ENCODE results near the gene PIWIL4. TPM values are rescaled to one million over a fixed set of nuclear protein-coding genes. Genes with fewer than 3 reads are reported as not detected.

The PIWIL4 gene
- total RNA-seq, 1 experiment from 2014 or later: 0.15 TPM

DNA sequence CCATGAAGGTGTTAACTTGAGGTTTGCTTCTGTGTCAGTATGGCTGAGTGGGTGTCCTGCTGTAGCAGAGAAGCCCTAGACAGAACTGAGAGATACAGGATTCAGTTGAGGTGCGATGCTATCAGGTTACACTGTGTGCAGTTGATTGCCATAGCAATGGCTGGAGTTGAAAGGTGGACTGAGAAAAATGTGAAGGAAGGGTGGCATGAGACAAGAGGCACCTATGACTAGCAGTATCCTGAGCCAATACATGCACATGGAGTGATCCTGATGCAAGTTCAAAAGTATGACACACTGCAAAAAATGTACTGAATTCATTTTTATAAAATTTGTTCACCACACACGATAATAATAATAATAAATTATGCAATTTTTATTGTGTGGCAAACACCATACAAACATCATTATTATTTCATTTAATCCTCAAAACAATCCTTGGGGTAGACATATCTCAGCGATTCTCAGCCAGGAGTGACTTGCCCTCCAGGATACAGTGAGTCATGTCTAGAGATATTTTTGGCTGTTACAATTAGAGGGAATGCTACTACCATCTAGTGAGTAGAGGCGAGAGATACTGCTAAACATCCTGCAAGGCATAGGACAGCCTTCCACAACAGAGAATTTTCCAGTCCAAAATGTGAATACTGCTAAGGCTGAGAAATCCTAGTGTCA, 3.9 kb upstream of the PIWIL4 start:
- H3K27me3 ChIP-seq (ENCODE audit: low read length): no peaks in the 10 kb centered on the region
- intact Hi-C loops (cut with micrococcal nuclease): loop anchor here (1.0 kb wide), 1 partner anchor 44 kb away; no protein-coding TSS in a partner anchor
- ATAC-seq (peak; percentile 99), DNase-seq (peak; percentile 76)
- no peak overlapping the region for H3K9ac ChIP-seq (ENCODE audit: low read length)
- ChIA-PET CTCF (no interaction called here), POLR2A (ENCODE audit: unreplicated experiment) (no interaction called here)
- H3K79me2 ChIP-seq (ENCODE audit: low read length): no peaks in the 10 kb centered on the region
- H3K36me3 ChIP-seq (ENCODE audit: low read depth, low read length): no peaks in the 10 kb centered on the region
- no peak overlapping the region for H3K4me2 ChIP-seq (ENCODE audit: low read length)
- no TSS peak for BruUV-seq (replicated peaks)
- no peak overlapping the region for H2AFZ ChIP-seq (ENCODE audit: low read length)
- H3K4me3 ChIP-seq (ENCODE audit: low read length): no peak overlapping the region
- no peaks in the 10 kb centered on the region for H3K9me2 ChIP-seq (replicated peaks; ENCODE audit: low read length)
- no peaks in the 10 kb centered on the region for H4K20me1 ChIP-seq (ENCODE audit: low read length)
- H3K9me3 ChIP-seq (ENCODE audit: low read length): no peaks in the 10 kb centered on the region
- H3K27ac ChIP-seq (ENCODE audit: low read length): no peak overlapping the region
- H3K4me1 ChIP-seq (ENCODE audit: insufficient read depth, low read length): peaks cover 13% of the 10 kb centered on the region
- TF ChIP-seq EZH2phosphoT487 (IDR thresholded peaks at IDR 0.05; ENCODE audit: borderline replicate concordance, low read length): no peak
- TF ChIP-seq, protein P1, sequence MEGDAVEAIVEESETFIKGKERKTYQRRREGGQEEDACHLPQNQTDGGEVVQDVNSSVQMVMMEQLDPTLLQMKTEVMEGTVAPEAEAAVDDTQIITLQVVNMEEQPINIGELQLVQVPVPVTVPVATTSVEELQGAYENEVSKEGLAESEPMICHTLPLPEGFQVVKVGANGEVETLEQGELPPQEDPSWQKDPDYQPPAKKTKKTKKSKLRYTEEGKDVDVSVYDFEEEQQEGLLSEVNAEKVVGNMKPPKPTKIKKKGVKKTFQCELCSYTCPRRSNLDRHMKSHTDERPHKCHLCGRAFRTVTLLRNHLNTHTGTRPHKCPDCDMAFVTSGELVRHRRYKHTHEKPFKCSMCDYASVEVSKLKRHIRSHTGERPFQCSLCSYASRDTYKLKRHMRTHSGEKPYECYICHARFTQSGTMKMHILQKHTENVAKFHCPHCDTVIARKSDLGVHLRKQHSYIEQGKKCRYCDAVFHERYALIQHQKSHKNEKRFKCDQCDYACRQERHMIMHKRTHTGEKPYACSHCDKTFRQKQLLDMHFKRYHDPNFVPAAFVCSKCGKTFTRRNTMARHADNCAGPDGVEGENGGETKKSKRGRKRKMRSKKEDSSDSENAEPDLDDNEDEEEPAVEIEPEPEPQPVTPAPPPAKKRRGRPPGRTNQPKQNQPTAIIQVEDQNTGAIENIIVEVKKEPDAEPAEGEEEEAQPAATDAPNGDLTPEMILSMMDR (conservative IDR thresholded peaks at IDR 0.05; ENCODE audit: low read depth, low read length): peak; percentile 76
- H3F3A ChIP-seq (ENCODE audit: low read length, unreplicated experiment): no peaks in the 10 kb centered on the region

DNA sequence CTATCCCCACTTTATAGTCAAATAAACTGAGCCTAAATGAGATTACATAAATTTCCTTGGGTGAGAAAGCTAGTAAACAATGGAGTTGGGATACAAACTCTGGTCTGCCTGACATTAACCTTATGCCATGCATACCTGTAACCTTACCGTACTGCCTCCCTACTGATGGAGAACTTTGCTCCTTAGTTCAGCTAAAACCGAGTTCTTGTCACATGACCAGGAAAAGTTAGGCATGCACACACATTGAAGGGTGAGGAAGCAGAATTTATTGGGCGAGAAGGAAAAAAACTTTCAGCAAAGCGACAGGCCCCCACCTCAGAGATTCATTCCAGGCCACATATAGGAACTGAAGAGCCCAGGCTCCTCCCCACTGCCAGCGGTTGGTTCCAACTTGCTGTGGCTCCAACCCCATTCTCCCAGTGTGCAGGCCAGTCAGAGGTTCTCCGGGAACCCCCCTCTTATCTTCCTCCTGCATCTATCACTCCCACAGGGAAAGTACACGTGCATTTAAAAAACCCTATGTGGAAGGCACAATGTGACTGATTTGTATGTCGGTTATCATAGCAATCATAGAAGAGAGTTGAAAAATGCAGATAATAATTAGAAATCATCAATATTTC, 3.2 kb upstream of the PIWIL4 start:
- no peaks in the 10 kb centered on the region for H3K36me3 ChIP-seq (ENCODE audit: low read depth, low read length)
- no peak for DNase-seq
- ChIA-PET CTCF (no interaction called here), POLR2A (ENCODE audit: unreplicated experiment) (no interaction called here)
- H3K4me3 ChIP-seq (ENCODE audit: low read length): no peak overlapping the region
- H3K27ac ChIP-seq (ENCODE audit: low read length): no peak overlapping the region
- H3K4me1 ChIP-seq (ENCODE audit: insufficient read depth, low read length): peaks cover 13% of the 10 kb centered on the region
- no peaks in the 10 kb centered on the region for H3K27me3 ChIP-seq (ENCODE audit: low read length)
- no TSS peak for BruUV-seq (replicated peaks)
- no peak overlapping the region for H2AFZ ChIP-seq (ENCODE audit: low read length)
- ATAC-seq: peak; percentile 37
- H3K9me2 ChIP-seq (replicated peaks; ENCODE audit: low read length): no peaks in the 10 kb centered on the region
- H3K9ac ChIP-seq (ENCODE audit: low read length): no peak overlapping the region
- H3K79me2 ChIP-seq (ENCODE audit: low read length): no peaks in the 10 kb centered on the region
- H3F3A ChIP-seq (ENCODE audit: low read length, unreplicated experiment): no peaks in the 10 kb centered on the region
- H3K9me3 ChIP-seq (ENCODE audit: low read length): no peaks in the 10 kb centered on the region
- TF ChIP-seq EZH2phosphoT487 (IDR thresholded peaks at IDR 0.05; ENCODE audit: borderline replicate concordance, low read length) (no peak), EZH2 (IDR thresholded peaks at IDR 0.05; ENCODE audit: low read length, unreplicated experiment) (no peak)
- TF ChIP-seq, protein P1 (conservative IDR thresholded peaks at IDR 0.05; ENCODE audit: low read depth, low read length): no peak
- intact Hi-C loops (cut with micrococcal nuclease): loop anchor here (1.0 kb wide), 1 partner anchor 45 kb away; no protein-coding TSS in a partner anchor
- no peak overlapping the region for H3K4me2 ChIP-seq (ENCODE audit: low read length)
- H4K20me1 ChIP-seq (ENCODE audit: low read length): no peaks in the 10 kb centered on the region

DNA sequence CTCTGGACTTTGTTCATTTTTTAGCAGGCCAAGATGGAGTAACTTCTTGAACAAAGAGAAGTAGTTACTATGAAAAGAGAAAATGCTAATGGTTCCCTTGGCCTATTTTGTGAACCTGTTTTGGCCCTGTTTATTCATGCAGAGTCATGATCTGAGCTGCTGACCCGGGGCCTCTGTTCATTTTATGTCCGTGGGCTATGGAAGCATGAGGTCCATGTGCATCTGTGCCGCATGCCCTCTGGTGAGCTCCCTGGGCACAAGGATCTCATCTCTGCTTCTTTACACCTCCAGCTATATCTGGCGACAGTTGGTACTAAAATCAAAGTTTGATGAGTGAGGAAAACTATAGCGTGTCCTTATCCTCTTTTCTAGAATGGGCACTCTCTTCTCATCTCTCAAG, 1.0 kb downstream of the PIWIL4 start:
- no peaks in the 10 kb centered on the region for H3K9me3 ChIP-seq (ENCODE audit: low read length)
- no peaks in the 10 kb centered on the region for H3F3A ChIP-seq (ENCODE audit: low read length, unreplicated experiment)
- H3K27ac ChIP-seq (ENCODE audit: low read length): no peak overlapping the region
- intact Hi-C loops (cut with micrococcal nuclease): no loop called here
- peaks cover 9% of the 10 kb centered on the region for H3K4me1 ChIP-seq (ENCODE audit: insufficient read depth, low read length)
- H3K4me2 ChIP-seq (ENCODE audit: low read length): no peak overlapping the region
- H3K36me3 ChIP-seq (ENCODE audit: low read depth, low read length): no peaks in the 10 kb centered on the region
- H4K20me1 ChIP-seq (ENCODE audit: low read length): no peaks in the 10 kb centered on the region
- H3K9ac ChIP-seq (ENCODE audit: low read length): no peak overlapping the region
- DNase-seq: no peak
- TF ChIP-seq, protein P1 (conservative IDR thresholded peaks at IDR 0.05; ENCODE audit: low read depth, low read length): no peak
- no peak for TF ChIP-seq EZH2phosphoT487 (IDR thresholded peaks at IDR 0.05; ENCODE audit: borderline replicate concordance, low read length)
- TF ChIP-seq EZH2 (IDR thresholded peaks at IDR 0.05; ENCODE audit: low read length, unreplicated experiment): no peak
- H2AFZ ChIP-seq (ENCODE audit: low read length): no peak overlapping the region
- H3K9me2 ChIP-seq (replicated peaks; ENCODE audit: low read length): no peaks in the 10 kb centered on the region
- no TSS peak for BruUV-seq (replicated peaks)
- ChIA-PET CTCF (no interaction called here), POLR2A (ENCODE audit: unreplicated experiment) (no interaction called here)
- no peak for ATAC-seq
- H3K79me2 ChIP-seq (ENCODE audit: low read length): no peaks in the 10 kb centered on the region
- H3K27me3 ChIP-seq (ENCODE audit: low read length): no peaks in the 10 kb centered on the region
- H3K4me3 ChIP-seq (ENCODE audit: low read length): no peak overlapping the region
